ENCODE results near the gene ZBTB16.

GRCh38 chr11:114078423-114078822, 18.9 kb downstream of the ZBTB16 start:
- TF ChIP-seq, protein P1, sequence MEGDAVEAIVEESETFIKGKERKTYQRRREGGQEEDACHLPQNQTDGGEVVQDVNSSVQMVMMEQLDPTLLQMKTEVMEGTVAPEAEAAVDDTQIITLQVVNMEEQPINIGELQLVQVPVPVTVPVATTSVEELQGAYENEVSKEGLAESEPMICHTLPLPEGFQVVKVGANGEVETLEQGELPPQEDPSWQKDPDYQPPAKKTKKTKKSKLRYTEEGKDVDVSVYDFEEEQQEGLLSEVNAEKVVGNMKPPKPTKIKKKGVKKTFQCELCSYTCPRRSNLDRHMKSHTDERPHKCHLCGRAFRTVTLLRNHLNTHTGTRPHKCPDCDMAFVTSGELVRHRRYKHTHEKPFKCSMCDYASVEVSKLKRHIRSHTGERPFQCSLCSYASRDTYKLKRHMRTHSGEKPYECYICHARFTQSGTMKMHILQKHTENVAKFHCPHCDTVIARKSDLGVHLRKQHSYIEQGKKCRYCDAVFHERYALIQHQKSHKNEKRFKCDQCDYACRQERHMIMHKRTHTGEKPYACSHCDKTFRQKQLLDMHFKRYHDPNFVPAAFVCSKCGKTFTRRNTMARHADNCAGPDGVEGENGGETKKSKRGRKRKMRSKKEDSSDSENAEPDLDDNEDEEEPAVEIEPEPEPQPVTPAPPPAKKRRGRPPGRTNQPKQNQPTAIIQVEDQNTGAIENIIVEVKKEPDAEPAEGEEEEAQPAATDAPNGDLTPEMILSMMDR (IDR thresholded peaks at IDR 0.05): no peak
- TF ChIP-seq POLR2A (IDR thresholded peaks at IDR 0.05): no peak

Measured in adrenal gland (tissue), 5 donors.